OCI-LY3 (cell line): Measurements from ENCODE around the gene DPH3.

ENCODE experiments used
- EZH2phosphoT487 ChIP-seq: fragments of 200-600 bp; shearing (Covaris generic); IDR thresholded peaks from 2 replicates; pipeline ENCODE4 v1.6.1; 2018; ENCODE audit warnings: antibody characterized with exemption, mixed run types, low read depth
- TF ChIP-seq, protein P1 (sequence below): fragments of 200-600, 300-600 bp; sonication (generic); IDR thresholded peaks from 2 replicates; pipeline ENCODE4 v1.5.1; 2014; ENCODE audit warnings: antibody characterized with exemption, low read length, low read depth

DNA sequence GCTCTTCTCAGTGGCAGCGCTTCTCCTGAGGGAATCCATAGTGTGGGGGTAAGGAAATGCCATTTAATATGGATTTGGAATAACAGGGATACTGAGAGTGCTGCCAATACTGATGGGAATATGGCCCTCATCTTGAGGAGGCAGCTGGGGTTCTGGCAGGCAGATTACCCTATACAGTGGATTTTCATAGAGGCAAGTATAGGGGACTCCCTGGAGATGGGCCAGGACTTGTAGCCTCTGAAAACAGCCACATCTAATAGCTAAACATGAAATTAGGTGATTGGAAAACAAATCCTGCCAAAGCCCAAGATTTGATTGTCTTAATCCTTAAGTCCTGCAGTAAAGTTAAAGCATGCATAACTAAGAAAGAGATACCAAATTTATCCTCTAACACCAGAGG lies 30.9 kb downstream of the DPH3 start:
- TF ChIP-seq, protein P1, sequence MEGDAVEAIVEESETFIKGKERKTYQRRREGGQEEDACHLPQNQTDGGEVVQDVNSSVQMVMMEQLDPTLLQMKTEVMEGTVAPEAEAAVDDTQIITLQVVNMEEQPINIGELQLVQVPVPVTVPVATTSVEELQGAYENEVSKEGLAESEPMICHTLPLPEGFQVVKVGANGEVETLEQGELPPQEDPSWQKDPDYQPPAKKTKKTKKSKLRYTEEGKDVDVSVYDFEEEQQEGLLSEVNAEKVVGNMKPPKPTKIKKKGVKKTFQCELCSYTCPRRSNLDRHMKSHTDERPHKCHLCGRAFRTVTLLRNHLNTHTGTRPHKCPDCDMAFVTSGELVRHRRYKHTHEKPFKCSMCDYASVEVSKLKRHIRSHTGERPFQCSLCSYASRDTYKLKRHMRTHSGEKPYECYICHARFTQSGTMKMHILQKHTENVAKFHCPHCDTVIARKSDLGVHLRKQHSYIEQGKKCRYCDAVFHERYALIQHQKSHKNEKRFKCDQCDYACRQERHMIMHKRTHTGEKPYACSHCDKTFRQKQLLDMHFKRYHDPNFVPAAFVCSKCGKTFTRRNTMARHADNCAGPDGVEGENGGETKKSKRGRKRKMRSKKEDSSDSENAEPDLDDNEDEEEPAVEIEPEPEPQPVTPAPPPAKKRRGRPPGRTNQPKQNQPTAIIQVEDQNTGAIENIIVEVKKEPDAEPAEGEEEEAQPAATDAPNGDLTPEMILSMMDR = no peak
- TF ChIP-seq EZH2phosphoT487 = no peak
